Nucleus accumbens (tissue), 56 donors: Measurements from ENCODE around the gene STARD10.
A peak's percentile ranks its signal among the peaks of the same experiment; 100 is the strongest.

ENCODE experiments used
- DNase-seq, 56 donors: peaks; one replicate each; lab custom pipeline; 2025; lab: John Stamatoyannopoulos, UW

Gene STARD10

DNA sequence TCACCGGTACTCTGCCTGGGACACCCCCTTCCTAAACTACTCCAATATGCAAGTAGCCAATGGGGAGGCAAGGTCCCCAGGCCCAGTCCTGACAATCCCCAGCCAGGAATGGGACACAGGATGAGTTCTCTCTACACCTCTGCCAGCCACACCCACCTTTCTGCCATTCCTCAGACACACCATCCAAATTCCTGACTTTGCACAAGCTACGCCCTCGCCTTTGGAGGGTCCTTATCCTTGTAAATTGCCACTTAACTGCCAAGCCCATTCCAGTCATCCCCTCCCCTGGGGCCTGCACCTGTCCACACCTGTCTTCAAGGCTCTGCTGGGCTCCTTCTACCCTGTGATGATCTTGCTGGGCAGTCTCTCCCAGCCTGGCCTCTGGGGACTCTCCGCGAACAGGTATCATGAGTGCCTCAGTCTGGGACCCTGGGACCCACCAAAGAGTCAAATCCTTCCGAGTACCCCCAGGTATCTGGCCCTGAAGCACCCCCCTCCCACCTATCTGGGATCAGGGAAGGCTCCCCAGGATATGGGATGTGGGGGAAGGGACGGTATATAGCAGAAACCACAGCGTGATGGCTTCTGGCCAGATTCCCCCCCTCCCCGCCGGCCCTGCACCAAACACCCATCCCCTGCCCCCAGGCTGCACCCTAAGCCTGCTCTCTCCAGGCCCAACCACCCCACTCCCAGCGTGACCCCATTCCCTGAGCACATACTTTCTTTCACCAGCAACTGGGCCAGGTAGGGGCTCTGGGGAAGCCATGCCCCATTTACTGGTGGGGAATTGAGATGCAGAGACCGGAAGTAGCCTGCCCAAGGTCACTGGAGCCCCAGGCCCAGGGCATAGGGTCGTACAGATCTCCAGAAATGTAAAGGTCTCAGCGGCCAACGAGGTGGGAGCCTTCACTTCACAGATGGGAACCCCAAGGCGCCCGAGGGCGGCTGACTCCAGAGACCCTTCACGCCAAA lies 42.4 kb downstream of the STARD10 start:
- DNase-seq, result peak in 2 of 56 donors; percentile 29 to 40

DNA sequence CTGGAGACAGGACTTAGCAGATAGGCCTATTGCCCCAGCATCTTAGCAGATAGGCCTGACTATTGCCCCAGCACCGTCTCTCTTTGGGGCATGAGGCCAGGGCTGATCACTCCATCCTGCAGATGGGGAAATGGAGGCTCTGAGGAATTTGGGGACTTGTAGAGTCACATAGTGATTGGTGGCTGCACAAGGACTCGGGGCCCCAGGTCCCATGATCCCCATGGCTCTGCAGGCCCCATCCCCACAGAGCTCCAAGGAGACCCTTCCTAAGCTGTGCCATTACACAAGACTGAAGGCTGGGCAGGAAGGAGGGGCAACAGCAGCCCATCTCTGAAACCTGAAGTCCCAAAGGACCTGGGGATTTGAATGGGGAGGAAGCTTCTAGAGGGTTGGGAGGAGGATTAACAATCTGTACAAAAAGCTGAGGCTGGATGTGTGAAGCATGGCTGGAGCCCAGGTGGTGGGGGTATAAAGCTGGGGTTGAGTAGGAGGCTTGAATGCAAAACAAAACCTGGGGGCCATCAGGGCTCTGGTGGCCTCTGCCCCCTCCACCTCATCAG lies 43.2 kb downstream of the STARD10 start:
- peak in 5 of 56 donors; percentile 36 to 67 (median 51) for DNase-seq

DNA sequence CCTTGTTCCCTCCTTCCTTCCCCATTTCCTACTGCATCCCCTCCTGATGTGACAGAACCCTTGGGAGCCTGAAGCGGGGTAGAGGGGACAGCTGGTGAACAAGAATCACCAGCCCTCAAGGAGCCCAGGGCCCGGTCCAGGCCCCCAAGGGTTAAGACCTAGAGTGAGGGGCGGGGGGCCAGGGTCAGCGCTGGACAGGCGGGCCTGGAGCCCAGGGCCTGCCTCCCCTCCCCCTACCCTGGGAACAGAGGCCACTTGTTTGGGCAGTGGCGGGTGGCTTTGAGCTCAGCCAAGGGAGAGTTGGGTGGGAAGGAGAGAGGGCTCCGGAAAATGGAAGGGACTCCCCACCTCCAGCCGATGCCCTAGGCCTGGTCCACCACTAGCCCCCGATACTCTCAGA lies 43.8 kb downstream of the STARD10 start:
- DNase-seq, result peak in 51 of 56 donors; percentile 20 to 84 (median 70)

DNA sequence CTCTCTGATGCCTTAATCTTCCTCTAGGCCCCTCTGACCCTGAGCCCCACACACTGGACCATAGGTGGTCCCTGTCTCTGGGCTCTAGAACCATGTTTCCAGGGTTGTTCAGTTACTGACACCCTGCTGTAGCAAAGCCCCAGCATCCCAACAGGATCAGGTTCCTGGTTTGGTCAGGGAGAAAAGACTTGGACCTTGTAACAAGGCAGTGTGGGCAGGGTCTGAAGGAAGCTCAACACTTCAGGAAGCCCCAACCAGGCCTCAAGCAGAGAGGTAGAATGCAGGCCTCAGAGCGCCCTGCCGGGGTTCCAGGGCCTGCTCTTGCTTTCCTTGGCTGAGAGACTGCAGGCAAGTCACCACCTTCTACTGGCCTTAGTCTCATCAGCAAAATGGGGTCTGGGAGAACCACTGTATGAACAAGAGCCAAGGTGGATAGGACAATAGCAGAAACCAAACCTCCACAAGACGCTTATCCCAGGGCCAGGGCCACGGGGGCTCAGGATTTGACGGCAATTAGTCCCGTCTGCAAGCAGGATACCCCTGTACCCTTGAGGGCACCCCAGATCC lies 46.5 kb downstream of the STARD10 start:
- no peak for DNase-seq

DNA sequence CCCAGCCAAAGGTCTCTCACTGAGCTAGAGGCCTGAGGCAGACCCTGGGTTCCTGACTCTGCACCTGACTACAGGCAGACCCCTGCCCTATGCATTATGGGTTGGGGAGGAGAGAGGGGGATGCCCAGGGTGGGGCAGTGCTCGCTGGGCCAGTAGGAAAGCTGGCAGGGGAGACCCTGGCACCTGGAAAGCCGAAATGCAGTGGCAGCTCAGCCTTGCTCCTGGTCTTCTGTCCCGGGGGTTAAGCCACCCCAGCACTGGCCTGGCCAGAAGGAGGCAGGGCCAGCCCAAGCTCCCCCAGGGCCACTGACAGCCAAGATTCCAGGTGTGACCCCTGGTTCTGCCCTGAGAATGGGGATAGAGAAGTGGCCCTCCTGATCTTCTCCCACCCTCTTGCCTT lies 47.0 kb downstream of the STARD10 start:
- no peak for DNase-seq

DNA sequence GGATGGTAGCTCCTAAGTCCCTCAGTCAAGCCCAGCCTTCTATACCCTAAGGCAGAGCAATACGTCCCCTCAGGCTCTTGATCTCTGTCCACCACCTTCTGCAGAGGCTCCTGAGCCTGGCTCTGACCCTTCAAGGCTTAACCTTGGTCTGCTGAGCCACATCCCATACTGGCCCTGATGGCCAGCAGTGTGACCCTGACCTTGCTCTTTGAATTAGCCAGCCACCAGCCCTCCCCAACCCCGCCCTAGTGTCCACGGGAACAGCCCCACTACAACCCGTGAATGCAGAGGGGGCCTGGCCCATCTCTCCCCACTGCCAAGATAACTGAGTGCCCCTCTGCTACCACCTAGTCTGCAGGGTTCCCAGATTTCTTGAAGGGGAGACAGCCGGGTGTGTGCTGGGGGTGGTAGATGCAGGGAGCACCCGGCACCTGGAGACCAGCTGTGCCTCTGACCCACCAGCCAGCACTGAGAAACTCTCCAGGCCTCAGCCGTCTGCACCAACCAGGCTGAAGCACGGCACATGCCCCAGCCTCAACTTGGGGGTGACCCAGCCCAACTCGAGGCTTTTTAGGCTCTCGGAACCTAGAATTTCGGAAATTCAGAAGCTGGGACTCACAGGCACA lies 47.8 kb downstream of the STARD10 start:
- no peak for DNase-seq

DNA sequence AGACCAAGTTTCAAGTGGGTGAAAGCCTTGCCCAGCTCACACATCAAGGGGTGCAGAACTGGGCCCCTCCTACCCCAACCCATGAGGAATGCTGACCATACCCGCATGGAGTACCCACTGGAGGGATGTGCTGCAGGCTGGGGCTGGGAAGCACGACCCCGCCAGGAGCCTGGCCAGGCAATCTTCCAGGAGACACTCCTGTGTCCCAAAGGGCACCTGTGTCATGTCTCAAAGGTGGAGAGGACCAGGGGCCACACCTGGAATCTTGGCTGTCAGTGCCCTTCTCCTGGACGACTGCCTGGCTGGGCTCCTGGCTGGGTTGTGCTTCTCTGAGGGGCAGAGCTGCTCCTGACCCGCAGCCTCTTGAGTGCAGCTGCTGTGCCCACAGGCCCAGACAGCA lies 48.3 kb downstream of the STARD10 start:
- DNase-seq, result no peak

DNA sequence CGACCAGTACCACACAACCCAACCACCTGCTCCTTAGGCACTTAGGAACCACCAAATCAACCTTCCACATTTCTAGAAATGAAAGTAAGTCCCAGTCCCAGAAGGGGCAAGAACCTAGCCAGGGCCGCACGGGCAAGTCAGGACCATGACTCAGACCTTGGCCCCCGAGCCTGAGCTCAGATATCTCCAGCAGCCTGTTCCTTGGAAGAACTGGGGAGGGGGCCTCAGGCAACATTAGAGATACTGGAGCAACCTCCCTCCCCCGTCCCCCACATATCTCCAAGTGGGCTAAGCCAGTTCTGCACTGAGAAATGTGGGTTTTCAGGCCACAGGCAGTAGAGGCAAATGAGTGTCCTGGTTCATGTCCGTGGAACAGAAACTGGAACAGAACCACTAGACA lies 49.4 kb downstream of the STARD10 start:
- no peak for DNase-seq

DNA sequence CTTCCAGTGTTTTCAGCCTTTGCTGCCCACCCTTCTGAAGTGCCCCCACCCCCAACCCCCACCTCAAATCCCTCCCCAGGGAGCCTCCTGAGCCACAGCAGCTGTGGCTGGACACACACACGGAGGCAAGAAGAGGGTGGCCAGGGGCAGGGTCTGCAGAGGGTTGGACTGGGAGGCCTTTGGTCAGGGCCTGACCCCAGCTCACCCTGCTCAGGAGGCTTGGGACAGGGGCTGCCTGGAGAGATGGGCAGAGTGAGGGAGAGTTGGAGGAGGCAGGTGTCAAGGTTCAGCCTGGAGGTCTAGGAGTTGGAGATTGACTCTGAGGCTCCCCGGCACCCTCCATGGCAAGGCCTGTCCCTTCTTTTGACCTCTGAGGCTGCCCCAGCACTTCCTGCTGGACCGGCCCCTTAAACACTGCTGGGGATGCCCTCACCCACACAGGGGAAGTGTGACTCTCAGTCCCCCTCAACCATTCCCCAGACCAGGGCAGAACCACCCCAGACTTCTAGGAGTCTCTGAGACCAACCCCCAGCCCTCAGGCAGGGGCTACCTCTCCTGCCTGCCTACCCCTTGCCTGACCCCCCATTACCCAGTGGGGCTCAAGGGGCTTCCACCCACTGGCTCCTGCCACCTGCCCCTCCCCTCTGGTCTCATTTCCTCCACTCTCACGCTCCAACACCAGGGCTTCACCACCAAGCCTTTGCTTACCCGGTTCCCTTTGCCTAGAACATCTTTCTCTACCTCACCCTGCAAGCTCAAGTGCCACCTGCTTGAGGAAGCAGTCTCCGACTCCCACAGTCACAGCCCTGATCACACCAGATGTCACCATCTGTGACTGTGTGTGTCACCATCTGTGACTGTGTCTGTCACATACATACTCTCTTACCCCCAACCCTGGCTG lies 50.3 kb downstream of the STARD10 start:
- DNase-seq, result no peak

DNA sequence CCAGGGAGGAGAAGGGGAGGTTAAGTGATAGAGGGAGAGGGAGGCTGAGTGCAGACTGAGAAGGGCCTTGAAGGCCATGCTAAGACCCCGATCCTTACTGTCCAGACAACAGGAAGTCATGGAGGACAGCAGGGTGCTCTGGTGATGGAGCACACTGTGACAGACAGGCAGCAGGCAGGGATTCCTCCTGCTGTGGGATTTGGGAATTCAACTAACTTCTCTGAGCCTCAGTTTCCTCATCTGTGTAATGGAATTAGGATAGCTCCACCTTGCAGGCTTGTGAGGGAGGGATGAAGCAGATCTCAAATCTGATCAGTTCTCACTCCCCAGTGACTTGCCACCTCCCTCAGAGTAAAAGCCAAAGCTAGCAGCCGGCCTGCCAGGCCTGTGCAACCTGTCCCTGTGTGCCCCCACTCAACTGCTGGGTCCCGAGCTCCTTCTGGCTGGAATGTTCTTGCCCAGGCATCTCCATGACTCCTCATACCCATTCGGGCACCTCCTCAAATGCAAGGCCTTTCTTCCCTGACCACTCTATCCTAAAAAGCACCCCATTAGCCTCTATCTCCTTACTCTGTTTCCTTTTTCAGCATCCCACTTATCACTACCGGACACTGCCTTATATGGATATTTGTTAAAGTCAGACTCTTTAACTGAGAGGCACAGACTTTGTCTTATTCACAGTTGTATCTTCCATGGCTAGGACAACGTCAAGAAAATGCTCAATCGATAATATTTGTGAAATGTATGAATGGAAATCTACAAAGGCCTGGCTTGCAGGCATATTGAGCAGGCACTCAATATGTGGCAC lies 51.1 kb downstream of the STARD10 start:
- no peak for DNase-seq

DNA sequence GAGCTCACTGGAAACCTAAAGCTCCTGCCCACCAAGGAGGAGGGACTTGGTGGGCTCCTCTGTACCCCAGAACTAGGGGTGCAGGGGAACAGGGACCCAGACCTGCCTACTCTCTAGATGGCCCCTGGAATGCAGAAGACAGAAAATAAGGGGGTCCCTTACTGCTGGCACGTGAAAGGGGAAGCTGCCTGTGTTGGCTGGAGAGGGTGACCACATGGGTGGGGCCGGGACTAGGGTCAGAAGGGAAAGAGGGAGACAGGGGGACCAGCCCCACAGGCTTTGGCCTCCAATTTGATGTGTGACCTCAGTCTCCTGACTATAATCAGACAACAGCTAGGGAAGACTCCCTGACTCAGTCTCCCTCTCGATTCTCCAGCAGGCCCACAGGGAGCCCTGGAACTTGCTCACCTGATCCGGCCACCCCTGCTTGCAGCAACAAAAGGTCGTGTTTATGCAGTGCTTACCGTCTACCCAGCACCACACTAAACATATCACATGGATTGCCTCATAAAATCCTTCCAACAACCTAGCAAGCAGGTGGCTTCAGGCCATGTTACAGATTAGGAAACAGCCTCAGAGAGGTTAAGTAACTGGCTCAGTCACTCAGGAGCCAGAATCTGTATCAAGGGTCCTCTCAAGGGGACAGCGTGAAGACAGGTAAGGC lies 51.9 kb downstream of the STARD10 start:
- no peak for DNase-seq

DNA sequence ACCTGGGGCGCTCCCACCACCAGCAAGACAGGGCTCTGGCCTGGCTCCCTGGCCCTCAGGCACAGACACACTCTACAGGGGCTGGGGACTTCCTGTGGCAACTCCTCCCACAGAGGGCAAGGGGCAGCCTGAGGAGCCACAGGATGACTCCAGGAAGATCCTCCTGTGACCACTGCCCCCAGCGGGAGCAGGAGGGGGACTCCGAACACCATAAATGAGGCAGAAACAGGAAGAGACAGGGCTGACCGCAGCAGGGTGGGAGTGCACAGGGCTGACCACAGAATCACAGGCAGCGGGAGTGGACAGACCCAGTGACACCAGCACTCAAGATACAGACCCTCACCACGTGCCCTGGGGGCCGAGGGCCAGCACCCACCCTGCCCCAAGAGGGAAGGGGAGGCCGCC lies 52.4 kb downstream of the STARD10 start:
- peak in 10 of 56 donors; percentile 20 to 59 (median 36) for DNase-seq

DNA sequence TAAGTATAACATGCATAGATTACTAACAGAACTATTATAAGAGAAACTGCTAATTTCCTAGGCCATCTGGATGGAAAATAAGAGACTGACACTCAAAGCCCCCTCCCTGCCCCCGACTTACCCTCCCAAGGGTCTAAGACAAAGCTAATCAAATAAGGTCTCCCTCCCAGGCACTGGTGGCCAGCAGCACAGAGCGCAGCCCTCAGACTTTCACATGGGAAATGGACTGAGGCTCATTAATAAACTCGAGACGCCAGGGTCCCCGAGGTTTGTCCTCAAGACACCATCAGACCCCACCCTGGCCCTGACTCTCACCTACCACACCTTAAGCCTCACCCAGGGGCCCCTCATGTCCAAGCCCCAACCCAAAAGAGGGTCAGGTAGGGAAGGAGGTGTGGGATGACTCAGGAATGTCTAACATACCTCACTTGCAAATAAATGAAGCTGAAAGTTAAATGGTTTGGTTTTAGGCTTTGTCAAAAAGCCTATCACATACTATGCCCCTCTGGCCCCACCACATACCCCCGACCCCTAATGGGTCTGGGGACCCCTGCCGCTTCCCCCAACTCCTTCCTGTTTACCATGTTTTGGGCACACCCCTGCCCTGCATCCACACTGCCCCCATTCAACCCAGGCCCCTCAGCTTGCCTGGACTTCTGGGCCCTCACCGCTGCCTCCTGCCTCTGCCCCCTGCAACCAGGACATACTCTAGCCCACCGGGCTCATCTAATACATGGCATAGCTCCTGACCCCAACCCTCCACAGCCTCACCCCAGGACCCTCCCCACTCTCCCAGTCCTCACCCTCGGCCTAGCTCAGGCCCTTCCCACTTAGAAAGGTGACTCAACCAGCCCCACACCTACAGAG lies 53.1 kb downstream of the STARD10 start:
- no peak for DNase-seq

DNA sequence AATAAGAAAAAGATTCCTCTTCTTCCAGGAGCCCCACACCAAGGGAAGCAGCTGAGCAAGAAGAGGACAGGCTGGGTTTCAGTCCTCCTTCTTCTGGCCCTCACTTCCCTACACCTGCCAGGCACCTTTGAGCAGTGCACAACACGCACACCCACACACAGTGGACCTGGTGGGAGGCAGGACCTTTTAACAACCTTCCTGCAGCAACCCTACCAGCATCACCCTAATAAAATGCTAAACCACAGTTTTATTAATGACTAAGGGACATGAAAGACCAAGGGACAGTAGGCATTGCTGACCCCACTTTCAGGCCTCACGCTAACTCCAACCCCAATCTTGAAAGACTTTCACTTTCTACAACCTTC lies 53.8 kb downstream of the STARD10 start:
- DNase-seq, result no peak

DNA sequence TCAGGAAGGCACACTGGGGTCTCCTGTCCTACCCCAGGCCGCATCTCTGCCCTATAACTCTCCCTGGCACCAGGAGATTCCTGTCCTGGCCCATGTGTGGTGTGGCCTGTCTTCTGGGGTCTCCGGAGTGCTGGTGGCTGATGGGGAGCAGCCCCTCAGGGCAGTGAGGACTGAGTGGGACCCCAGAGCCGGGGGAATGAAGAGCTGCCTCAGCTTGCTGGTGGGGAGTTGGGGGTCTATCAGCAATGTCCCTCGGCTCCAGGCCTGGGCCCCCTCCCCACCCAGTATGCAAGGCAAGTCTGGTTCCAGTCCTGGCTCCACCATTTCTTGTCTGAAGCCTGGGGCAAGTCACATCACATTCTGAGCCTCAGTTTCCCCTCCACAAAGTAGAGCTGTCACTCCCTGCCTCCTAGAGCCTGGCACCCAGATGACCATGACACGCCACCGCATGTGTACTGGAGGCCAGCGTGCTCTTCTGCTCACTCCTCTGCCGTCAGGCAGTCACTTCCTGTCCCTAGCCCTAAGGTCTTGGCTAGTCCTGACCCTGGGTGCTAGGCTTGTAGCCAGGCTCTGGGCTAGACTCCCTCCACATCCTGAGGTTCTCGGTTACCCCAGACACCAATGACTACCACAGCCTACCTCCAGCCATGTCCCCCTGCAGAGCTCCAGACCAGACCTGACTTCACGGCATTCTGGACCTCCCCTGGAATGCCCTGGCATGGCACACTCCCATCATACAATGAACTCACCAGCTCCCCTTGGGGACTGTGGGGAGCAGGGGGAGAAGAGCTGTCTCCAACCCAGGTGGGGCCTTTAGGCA lies 54.4 kb downstream of the STARD10 start:
- DNase-seq, result no peak

DNA sequence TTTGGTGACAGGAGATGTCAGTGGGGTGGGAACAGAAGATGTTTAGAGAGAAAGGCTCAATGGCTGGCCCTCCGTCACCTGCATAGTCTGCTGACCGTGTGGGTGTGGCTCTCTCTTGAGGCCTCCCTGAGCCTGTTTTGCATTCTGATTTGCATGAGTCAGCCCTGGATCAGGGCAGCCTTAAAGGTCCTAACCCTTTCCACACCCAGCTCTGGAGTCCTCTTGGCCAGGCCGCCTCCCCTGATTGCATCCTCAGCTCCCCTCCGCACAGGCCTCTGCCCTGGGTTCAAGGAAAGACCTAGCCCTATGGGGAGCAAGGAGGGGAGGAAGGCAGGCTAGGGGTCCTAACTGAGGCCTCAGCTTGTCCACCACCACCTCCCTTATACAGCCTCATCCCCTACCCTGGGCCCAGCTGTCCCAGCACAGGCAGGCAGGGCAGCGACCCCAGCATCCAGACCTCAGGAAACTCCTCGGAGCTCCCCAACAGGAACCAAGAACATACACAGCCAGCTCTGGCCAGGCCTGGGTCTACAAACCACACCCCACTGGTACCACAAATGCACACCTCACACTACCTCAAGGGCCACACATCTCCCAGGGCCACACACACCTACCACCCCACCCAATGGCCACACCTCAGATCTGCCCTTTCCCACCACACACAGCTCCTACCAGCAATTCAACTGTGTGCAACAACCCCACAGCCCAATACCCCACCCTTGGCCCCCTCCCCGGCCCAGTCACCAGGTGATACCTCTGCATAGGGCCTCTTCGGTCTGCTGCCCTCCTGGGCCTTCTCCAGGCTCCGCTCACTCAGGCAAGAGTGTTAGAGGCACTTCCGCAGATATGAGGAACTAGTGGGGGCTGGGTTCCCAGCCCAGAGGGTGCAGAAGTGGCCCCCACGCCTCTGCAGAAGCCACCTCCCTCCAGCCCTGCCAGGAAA lies 55.4 kb downstream of the STARD10 start:
- peak in 1 of 56 donors; percentile 34 for DNase-seq
